ENCODE results near the gene ASRGL1. TPM values are rescaled to one million over a fixed set of nuclear protein-coding genes. Genes with fewer than 3 reads are reported as not detected.

ASRGL1 gene
- total and polyA plus RNA-seq, 2 experiments from 2014 or later = 9.5 to 18.6 TPM

- TF ChIP-seq EZH2 (IDR thresholded peaks at IDR 0.05; ENCODE audit: borderline replicate concordance) (no peak), EZH2phosphoT487 (IDR thresholded peaks at IDR 0.05; ENCODE audit: low read depth, severe bottlenecking, unreplicated experiment) (no peak), CTCF (IDR thresholded peaks at IDR 0.05; ENCODE audit: poor library complexity) (no peak)
- no peak overlapping the region for H3K4me3 ChIP-seq
- no peaks in the 10 kb centered on the region for H3K79me2 ChIP-seq
- H3K9me2 ChIP-seq (replicated peaks; ENCODE audit: insufficient read depth) = no peaks in the 10 kb centered on the region
- H2AFZ ChIP-seq = no peak overlapping the region
- H4K20me1 ChIP-seq (ENCODE audit: insufficient read depth, poor library complexity, severe bottlenecking) = no peaks in the 10 kb centered on the region
- no peaks in the 10 kb centered on the region for H3K9me3 ChIP-seq (ENCODE audit: low read depth)
- no peaks in the 10 kb centered on the region for H3K27me3 ChIP-seq
- WGBS (ENCODE audit: low lambda C conversion rate, missing lambda C conversion rate) = 64% methylated on average over 6 of the region's 6 CpGs
- H3K4me1 ChIP-seq (ENCODE audit: insufficient read depth) = peaks cover 63% of the 10 kb centered on the region
- DNase-seq (ENCODE audit: low spot score) = no peak
- H3K36me3 ChIP-seq (replicated peaks; ENCODE audit: insufficient read depth, low read depth) = no peaks in the 10 kb centered on the region
- peak overlapping the region; percentile 40 for H3K4me2 ChIP-seq
- peak overlapping the region; percentile 96 for H3K27ac ChIP-seq
Observed at GRCh38 chr11:62400281-62400680, 63.0 kb downstream of the ASRGL1 start.

DNA sequence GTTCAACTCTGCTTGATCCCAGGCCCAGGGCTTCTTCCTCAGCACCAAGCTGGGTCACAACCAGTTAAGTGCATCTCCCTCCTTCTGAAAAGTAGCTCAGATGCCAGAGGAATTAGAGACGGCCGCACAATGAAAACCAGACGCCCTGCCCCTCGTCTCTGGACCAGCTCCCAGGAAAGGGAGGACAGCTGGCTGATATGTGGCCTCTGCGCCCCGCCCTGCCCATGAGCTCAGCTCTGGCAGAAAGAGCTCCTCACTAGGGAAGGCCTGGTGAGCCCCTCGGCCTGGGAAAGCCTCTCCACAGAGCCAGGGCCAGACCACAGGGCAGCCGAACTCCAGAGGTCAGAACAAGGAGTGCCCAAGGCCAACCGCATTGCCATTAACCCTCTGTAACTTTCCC lies 63.5 kb downstream of the ASRGL1 start:
- H3K4me2 ChIP-seq = peak overlapping the region; percentile 40
- no peaks in the 10 kb centered on the region for H3K36me3 ChIP-seq (replicated peaks; ENCODE audit: insufficient read depth, low read depth)
- no peaks in the 10 kb centered on the region for H3K9me3 ChIP-seq (ENCODE audit: low read depth)
- no peak overlapping the region for H3K4me3 ChIP-seq
- TF ChIP-seq EZH2 (IDR thresholded peaks at IDR 0.05; ENCODE audit: borderline replicate concordance) = no peak
- TF ChIP-seq CTCF (IDR thresholded peaks at IDR 0.05; ENCODE audit: poor library complexity) = no peak
- no peak for TF ChIP-seq EZH2phosphoT487 (IDR thresholded peaks at IDR 0.05; ENCODE audit: low read depth, severe bottlenecking, unreplicated experiment)
- peaks cover 60% of the 10 kb centered on the region for H3K4me1 ChIP-seq (ENCODE audit: insufficient read depth)
- 27% methylated on average over 8 of the region's 9 CpGs for WGBS (ENCODE audit: low lambda C conversion rate, missing lambda C conversion rate)
- H3K27me3 ChIP-seq = no peaks in the 10 kb centered on the region
- no peak overlapping the region for H2AFZ ChIP-seq
- H3K27ac ChIP-seq = peak overlapping the region; percentile 96
- no peaks in the 10 kb centered on the region for H3K79me2 ChIP-seq
- no peaks in the 10 kb centered on the region for H4K20me1 ChIP-seq (ENCODE audit: insufficient read depth, poor library complexity, severe bottlenecking)
- H3K9me2 ChIP-seq (replicated peaks; ENCODE audit: insufficient read depth) = no peaks in the 10 kb centered on the region
- peak; percentile 84 for DNase-seq (ENCODE audit: low spot score)

DNA sequence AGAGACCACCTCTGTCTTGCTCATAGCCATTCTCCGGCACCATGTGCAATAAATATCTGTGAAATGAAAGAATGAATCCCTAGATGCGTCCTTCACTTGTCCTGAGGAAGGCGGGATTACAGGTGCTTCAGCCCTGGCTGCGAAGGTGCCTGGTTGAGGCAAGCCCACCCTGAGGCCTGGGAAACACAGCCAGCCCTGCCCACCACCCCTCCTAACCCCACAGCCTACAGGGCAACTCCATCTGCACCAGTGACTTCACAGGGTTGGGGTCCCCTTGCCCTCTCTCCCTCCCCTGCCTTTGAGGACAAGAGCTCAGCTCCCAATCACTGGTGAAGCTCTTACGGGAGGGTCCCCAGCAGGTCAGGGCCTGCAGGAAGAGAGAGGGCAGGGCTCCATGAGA lies 64.1 kb downstream of the ASRGL1 start:
- Histone ChIP-seq H3K9me2 (replicated peaks; ENCODE audit: insufficient read depth) (no peaks in the 10 kb centered on the region), H3K27ac (peak overlapping the region; percentile 96), H3K4me2 (peak overlapping the region; percentile 40), H3K4me3 (no peak overlapping the region), H3K9me3 (ENCODE audit: low read depth) (no peaks in the 10 kb centered on the region), H3K27me3 (no peaks in the 10 kb centered on the region), H3K36me3 (replicated peaks; ENCODE audit: insufficient read depth, low read depth) (no peaks in the 10 kb centered on the region), H2AFZ (no peak overlapping the region), H4K20me1 (ENCODE audit: insufficient read depth, poor library complexity, severe bottlenecking) (no peaks in the 10 kb centered on the region), H3K4me1 (ENCODE audit: insufficient read depth) (peaks cover 54% of the 10 kb centered on the region), H3K79me2 (no peaks in the 10 kb centered on the region)
- 88% methylated on average over 5 of the region's 5 CpGs for WGBS (ENCODE audit: low lambda C conversion rate, missing lambda C conversion rate)
- no peak for TF ChIP-seq CTCF (IDR thresholded peaks at IDR 0.05; ENCODE audit: poor library complexity)
- TF ChIP-seq EZH2 (IDR thresholded peaks at IDR 0.05; ENCODE audit: borderline replicate concordance) = no peak
- TF ChIP-seq EZH2phosphoT487 (IDR thresholded peaks at IDR 0.05; ENCODE audit: low read depth, severe bottlenecking, unreplicated experiment) = no peak
- DNase-seq (ENCODE audit: low spot score) = no peak

DNA sequence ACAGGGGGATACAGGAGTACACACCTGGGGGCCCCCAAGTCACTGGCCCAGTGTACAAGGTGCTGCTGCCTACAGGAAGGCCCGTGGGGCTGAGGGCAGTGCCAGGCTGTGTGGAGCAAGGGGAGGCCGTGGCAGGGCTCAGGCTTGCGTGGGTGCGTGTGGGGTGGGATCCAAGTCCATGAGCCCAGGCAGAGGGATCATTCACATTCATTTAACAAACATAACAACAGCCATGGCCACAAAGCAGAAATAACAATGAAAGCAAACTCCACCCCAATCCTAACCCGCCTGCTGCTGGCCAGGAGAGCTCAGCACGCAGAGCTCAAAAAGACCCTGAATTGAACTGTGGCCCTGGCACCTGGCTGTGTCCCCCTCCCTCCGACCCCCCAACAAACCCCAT lies 64.6 kb downstream of the ASRGL1 start:
- H3K9me2 ChIP-seq (replicated peaks; ENCODE audit: insufficient read depth) = no peaks in the 10 kb centered on the region
- H3K4me2 ChIP-seq = no peak overlapping the region
- WGBS (ENCODE audit: low lambda C conversion rate, missing lambda C conversion rate) = 94% methylated on average over 6 of the region's 7 CpGs

More for the DNA sequence above, 64.6 kb downstream of the ASRGL1 start:
- Histone ChIP-seq H3K4me3 (no peak overlapping the region), H3K9me3 (ENCODE audit: low read depth) (no peaks in the 10 kb centered on the region), H4K20me1 (ENCODE audit: insufficient read depth, poor library complexity, severe bottlenecking) (no peaks in the 10 kb centered on the region), H3K4me1 (ENCODE audit: insufficient read depth) (peaks cover 49% of the 10 kb centered on the region), H3K79me2 (no peaks in the 10 kb centered on the region), H2AFZ (no peak overlapping the region), H3K27me3 (no peaks in the 10 kb centered on the region), H3K36me3 (replicated peaks; ENCODE audit: insufficient read depth, low read depth) (no peaks in the 10 kb centered on the region), H3K27ac (peak overlapping the region; percentile 96)
- TF ChIP-seq EZH2phosphoT487 (IDR thresholded peaks at IDR 0.05; ENCODE audit: low read depth, severe bottlenecking, unreplicated experiment) (no peak), CTCF (IDR thresholded peaks at IDR 0.05; ENCODE audit: poor library complexity) (no peak), EZH2 (IDR thresholded peaks at IDR 0.05; ENCODE audit: borderline replicate concordance) (no peak)
- DNase-seq (ENCODE audit: low spot score) = no peak
